HUDEP-2 (cell line): ENCODE measurements around the gene STYXL2.

Experiments
- DNase-seq, 76 experiments: peaks; one replicate each; lab custom pipeline; 2025; ENCODE audit not compliant: unreplicated experiment in 76 of 76; lab: John Stamatoyannopoulos, UW

The STYXL2 gene

DNA sequence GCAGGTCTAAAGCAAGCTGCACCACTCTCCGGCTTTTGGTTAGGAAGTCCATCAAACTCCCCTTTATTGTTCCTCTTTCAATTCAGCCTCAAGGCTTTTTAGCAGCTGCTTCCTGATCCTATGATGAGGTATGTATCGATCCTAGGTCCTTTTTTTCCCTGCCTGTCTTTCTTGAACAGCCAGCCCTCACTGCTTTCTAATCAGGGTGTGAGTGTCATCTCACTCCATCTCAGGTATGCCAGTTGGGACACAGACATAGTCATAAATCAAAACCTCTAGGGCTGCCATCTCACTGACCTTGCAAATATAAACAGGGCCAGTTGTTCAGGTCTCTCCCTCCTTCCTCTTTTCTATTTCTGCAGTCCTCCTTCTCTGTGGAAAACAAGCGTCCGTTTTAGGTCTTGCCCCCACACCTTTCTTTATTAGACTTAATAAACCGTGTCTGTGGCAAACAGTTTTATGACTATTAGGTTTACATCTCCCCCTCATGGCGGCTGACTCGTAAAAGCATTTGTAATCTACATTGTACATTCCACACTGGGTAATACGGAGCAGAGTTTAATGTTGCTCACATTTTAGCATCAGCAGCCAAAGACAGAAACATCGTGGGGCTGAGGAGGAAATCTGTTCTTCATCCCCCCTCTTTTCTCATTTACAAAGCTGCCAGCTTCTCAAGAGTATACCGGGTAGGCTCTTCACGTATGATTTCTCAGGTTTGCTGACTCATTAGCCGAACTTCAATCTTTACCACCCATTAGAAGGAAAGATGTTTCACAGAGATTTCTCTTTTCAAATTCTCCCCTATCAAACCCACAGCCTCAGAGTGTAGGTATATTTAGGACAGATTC is 11.6 kb downstream of the STYXL2 start:
- DNase-seq, result no peak

DNA sequence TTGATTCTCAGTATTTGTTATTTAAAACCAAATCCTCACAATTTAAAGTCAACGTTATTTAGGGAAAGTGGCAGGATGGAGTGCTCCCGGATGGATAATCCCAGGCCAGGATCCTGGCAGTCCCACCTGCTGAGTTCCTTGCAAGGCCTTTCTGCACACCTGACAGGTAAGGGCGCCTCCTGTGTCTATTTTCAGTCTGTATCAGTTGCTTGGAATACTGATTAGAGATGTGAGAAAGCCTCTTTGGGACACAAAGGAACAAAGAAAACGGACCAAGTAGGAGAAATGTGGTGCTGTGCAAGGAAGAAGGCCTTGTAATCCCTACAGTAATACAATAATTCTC is 12.2 kb downstream of the STYXL2 start:
- DNase-seq, result no peak

DNA sequence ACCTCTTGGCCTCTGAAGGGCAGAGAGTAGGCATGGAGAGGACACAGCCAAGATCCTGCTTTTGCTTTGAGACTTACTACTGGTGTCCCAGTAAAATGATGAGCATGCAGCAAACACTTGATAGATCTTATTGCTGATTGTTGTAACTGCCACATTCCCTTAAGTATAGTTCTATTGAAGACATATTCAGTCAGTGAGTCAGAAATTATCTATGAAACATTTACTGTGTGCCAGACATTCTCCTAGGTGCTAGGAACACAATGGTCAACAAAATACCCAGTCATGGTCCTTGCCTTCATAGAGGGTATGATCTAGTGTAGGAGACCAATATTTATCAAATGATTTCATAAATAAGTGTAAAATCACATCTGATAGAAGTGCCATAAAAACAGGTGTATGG is 13.6 kb downstream of the STYXL2 start:
- DNase-seq, result no peak

DNA sequence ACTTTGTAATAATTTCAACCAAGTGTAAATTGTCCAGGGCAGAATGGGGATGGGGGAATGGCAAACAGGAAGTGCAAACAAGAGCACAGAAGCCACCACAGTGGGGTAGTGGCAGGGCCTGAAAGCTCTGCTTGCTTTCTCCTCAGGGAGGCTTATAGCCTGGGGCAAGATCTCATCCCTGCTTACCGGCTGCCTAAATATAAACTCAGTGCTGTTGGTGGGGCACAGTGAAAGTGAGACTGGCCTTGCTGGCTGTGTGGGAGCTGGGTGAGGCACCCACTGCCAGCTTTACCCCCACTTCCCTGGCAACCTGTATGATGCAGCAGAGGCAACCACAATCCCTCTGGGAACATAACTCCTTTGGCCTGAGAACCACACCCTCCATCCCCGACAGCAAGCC is 15.2 kb downstream of the STYXL2 start:
- no peak for DNase-seq

DNA sequence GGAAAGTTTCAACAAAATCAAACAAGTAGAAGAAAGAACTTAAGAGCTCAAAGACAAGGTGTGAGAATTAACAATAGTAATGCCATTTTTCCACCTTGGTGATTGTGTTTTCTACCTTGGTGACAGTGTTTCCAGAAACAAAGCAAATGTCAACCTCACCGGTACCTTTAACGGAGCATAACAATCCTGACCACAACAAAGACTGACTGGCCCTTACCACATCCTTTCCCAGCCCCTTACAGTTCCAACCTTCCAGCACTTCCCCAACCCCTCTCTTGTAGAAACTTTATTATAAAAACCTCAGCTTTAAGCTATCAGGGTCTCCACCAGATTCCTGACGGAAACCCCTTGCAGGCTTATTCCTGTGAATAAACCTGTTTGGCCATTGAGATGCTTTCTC is 16.7 kb downstream of the STYXL2 start:
- no peak for DNase-seq

DNA sequence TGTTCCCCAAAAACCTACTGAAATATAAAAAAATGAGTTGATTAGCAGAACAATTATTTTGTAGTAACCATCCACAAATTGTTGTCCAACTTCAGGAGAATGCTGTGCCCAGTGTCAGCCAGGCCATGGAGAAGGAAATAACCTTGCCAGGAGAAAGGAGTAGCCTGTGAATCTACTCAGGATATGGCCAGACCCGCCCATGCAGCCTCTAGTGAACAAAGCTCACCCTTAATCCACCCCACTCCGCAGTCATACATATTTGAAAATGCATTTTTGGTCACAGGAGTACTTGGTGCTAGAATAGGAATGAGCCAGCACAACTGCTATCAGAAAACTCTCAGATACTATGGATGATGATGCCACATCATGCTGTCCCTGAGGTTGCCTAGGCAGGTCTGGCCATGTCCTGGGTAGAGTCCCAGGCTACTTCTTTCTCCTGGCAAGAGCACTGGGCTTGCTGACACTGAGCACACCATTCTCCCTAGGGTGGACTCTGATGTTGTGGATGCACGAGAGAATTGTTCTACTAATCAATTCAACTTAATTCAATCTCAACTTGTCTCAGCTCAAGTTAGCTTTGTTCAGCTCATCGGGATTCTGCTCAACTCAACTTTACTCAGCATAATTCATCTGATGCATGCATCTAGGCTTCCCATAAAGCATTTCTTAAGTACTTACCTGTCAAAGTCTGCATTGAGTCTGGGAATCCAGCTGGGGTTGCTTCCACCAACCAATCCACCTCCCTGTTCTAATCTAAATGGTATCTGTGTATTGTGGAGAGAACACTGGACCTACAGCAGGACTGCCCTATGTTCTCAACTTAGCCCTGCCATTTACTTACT is 18.2 kb downstream of the STYXL2 start:
- DNase-seq, result no peak

DNA sequence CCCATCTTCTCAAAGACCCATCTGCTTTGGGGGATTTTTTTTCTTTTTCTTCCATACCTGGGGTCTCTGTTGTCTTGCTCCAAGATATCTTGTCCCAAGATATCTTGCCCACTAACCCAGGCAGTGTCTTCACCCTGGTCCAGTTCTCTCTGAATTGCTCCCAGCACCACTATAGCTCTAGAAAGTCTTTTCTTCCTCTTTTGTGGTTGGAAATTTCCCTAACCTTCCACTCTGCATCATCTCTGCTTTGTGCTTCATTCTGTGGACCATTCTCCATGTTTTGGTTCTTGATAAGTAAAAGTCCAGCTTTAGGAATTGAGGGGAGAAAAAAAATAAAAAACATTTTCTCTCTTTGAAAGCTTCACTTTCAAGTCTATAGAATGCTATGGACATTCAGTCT is 20.9 kb downstream of the STYXL2 start:
- no peak for DNase-seq

DNA sequence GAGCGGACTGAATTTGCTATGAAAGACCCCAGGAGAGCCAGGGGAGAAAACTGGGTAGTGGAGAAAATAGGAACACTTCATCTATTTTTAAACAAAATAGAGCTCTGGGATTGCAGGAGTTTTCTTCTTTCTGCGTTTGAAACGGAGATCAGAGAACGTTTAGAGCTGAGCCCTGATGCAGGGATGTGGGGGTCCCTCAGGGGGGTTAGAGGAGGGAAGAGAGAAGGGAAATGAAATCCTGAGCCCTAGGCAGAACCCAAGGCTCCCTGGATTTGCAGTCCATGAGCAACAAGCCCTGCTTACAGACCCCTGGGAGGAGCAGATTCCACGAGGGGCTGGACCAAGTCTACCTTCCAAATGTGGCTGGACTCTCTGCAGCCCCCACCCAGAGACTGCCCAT is 21.8 kb downstream of the STYXL2 start:
- no peak for DNase-seq

DNA sequence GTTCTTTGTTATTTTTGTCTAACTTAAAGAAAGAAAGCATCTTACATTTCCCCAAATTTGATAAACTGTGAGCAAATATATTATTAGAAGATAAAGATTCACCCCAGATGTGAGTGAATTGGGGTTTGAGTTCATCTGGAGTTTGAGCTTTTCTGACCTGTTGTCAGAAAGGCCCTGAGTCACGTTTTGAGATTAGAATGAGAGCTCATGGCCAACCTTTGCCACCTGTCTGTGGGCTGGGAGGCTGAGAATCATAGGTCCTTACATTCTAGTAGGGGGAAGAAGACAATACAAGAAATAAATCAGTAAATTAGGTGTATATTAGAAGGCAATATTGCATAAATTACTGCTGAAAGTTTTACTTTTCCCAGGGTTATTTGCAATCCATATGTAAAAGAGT is 22.3 kb downstream of the STYXL2 start:
- DNase-seq, result no peak

DNA sequence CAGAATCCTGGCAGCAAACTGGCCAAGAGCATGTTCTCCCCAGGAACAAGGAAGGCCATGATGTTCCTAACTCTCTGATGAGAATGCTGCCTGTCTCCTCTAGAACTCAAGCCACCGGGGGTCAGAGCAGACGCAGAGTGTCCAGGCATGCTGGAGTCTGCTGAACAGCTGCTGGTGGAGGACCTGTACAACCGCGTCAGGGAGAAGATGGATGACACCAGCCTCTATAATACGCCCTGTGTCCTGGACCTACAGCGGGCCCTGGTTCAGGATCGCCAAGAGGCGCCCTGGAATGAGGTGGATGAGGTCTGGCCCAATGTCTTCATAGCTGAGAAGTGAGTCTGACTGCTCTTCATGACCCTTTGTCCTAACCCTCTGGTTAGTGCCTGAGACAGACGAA is 23.4 kb downstream of the STYXL2 start:
- no peak for DNase-seq

DNA sequence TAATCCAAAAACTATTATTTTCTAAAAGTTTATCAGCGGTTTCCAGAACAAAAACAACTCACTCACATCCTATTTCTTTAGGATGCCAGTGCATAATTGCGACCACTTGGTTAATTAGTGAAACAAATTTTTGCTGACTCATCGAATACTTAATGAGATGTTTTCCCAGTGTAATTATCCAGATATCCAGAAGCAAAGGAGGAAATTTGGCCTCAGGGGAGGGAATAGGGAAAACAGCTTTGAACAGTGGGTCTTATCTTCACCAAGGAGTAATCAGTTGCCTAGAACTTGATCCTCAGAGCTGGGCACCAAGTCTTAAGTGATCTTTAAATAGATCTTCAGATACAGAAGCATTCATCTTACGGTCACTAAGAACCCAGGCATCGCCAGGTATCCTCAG is 24.3 kb downstream of the STYXL2 start:
- no peak for DNase-seq

DNA sequence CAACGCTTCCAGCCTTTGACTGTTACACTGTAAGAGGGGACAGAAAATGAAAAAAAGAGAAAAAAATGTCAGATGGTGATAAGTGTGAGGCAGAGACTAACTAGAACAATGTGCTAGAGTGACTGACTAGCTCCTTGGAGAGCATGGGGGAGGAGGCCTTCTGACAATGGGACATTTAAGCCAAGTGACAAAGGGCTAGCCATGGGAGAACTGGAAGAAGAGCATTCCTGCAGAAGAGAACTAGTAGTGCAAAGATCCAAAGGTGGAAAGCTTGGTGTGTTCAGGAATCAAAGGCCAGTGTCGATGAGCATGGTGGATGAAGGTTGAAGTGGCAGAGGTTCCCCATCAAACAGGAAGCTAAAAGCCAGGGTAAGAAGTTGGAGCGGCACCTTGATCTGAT is 25.8 kb downstream of the STYXL2 start:
- no peak for DNase-seq

DNA sequence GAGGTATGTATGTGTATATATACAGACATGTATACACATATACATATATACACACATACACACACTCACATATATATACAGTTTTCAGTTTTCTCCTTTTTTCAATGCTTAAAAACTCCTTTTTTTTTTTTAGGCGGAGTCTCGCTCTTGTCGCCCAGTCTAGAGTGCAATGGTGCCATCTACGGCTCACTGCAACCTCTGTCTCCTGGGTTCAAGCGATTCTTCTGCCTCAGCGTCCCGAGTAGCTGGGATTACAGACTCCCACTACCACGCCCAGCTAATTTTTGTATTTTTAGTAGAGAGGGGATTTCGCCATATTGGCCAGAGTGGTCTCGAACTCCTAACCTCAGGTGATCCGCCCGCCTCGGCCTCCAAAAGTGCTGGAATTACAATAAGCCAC is 27.0 kb downstream of the STYXL2 start:
- no peak for DNase-seq

DNA sequence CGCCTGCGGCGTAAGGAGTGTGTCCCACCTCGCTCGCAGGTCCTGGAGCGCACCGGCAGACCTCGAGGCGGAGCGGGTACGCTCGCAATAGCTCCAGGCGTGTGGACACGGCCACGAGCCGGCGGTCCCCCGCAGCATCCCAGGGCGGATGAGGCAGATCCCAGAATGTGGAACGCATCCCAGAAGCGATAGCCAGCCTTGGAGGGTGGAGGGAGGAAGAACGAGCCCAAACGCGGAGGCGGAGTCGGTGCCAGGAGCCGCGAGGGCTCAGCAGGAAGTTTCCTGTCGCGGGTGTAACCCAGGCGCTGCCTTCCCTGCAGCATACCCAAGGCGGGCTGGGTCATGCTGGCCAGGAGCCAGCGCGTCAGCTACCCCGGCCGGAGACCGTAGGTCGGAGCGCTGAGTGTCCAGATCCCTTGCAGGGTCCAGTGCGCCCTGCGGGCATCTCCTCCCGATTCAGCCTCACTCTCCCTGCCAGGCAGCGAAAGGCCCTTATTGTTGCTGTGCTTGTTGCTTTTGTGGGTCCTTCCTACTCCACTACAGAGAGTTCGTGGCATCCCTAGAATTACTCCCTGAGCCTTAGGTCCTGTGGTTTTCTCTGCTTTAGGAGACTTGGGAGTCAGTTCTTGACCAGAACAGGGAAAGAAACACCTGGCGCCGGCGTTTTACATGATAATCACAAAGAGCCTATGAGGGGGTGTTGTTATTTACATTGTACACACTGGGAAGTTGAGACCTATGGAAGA is 27.7 kb downstream of the STYXL2 start:
- no peak for DNase-seq

DNA sequence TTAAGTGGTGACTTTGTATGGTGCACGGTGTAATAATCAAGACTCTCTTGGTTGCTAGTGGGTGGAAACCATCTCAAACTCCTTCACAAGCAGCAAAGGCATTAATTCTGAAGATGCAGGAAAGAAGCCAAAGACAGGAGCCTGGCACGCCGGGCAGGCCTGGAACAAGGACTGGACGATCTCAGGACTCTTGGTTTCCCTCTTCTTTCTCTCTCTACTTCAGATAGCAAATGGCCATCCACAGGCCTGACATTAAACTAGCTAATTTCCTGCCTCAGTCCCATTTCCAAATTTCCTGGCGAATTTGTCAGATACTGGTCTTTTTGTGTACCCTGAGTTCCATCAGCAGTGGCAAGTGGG is 28.2 kb downstream of the STYXL2 start:
- no peak for DNase-seq

DNA sequence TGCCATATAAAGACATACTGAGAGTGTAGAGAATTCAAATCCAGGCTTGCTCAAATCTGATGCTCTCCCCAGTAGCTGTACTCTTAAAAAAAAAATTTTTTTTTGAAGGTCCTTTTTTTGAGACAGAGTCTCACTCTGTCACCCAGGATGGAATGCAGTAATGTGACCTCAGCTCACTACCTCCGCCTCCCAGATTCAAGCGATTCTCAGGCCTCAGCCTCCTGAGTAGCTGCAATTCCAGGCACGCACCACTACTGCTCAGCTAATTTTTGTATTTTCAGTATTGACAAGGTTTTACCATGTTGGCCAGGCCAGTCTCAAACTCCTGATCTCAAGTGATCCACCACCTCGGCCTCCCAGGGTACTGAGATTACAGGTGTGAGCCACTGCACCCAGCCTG is 28.7 kb downstream of the STYXL2 start:
- no peak for DNase-seq

DNA sequence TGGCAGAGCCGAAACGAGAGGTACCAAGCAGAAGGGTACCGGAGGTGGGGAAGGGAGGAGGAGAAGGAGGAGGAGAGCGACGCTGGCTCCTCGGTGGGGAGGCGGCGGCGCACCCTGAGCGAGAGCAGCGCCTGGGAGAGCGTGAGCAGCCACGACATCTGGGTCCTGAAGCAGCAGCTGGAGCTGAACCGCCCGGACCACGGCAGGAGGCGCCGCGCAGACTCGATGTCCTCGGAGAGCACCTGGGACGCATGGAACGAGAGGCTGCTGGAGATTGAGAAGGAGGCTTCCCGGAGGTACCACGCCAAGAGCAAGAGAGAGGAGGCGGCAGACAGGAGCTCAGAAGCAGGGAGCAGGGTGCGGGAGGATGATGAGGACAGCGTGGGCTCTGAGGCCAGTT is 32.4 kb downstream of the STYXL2 start:
- no peak for DNase-seq

DNA sequence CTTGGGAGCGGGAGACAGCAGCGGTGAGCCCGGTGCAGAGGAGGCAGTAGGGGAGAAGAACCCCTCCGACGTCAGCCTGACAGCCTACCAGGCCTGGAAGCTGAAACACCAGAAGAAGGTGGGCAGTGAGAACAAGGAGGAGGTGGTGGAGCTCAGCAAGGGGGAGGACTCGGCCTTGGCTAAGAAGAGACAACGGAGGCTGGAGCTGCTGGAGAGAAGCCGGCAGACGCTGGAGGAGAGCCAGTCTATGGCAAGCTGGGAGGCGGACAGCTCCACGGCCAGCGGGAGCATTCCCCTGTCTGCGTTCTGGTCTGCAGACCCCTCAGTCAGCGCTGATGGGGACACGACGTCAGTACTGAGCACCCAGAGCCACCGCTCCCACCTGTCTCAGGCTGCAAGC is 32.9 kb downstream of the STYXL2 start:
- no peak for DNase-seq

DNA sequence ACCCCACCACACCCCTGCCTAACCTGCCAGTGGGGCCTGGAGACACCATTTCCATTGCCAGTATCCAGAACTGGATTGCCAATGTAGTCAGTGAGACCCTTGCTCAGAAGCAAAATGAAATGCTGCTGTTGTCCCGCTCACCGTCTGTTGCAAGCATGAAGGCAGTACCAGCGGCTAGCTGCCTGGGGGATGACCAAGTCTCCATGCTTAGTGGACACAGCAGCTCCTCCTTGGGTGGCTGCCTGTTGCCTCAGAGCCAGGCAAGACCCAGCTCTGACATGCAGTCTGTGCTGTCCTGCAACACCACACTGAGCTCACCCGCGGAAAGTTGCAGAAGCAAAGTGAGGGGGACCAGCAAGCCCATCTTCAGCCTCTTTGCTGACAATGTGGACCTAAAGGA is 33.4 kb downstream of the STYXL2 start:
- DNase-seq, result no peak

DNA sequence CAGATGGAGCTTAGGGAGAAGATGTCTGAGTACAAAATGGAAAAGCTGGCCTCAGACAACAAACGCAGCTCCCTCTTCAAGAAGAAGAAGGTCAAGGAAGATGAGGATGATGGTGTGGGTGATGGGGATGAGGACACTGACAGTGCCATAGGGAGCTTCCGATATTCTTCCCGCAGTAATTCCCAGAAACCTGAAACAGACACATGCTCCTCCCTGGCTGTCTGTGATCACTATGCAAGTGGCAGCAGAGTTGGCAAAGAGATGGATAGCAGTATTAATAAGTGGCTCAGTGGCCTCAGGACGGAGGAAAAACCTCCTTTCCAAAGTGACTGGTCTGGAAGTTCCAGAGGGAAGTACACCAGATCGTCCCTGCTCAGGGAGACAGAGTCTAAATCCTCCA is 33.8 kb downstream of the STYXL2 start:
- no peak for DNase-seq
